Kidney (tissue), 14 donors: Measurements from ENCODE around the gene DDX24. TPM values are rescaled to one million over a fixed set of nuclear protein-coding genes. Genes with fewer than 3 reads are reported as not detected.

Experiments
- DNase-seq, 5 donors: peaks; one replicate each; pipeline ENCODE4 v3.0.0-alpha.2; 2013 to 2020
- FAIRE-seq: peaks from 2 replicates; lab custom pipeline; 2012; peaks lifted over from hg19 to GRCh38; lab: Jason Lieb, UNC
- H3K27ac ChIP-seq, 2 donors: one replicate each; pipeline ENCODE4 v1.7.0; 2013; ENCODE audit warnings: low read depth in 2 of 2, low read length in 2 of 2, inconsistent platforms in 1 of 2
- H3K27me3 ChIP-seq: one replicate; pipeline ENCODE4 v1.7.1; 2013; ENCODE audit warnings: low read length, inconsistent platforms; ENCODE audit not compliant: control insufficient read depth, insufficient read depth
- H3K36me3 ChIP-seq, 3 donors: one replicate each; pipeline versions ENCODE4 v1.7.0 to v1.7.1; 2013; ENCODE audit warnings: low read length in 3 of 3, control low read depth in 1 of 3, inconsistent platforms in 1 of 3; ENCODE audit not compliant: insufficient read depth in 3 of 3, control insufficient read depth in 2 of 3
- H3K4me1 ChIP-seq, 3 donors: one replicate each; pipeline versions ENCODE4 v1.7.0 to v1.7.1; 2013; ENCODE audit warnings: low read length in 3 of 3, inconsistent platforms in 1 of 3, low read depth in 1 of 3; ENCODE audit not compliant: control insufficient read depth in 2 of 3, insufficient read depth in 2 of 3
- H3K4me3 ChIP-seq, 3 donors: one replicate each; pipeline versions ENCODE4 v1.7.0 to v1.8.1; 2013; ENCODE audit warnings: low read length in 3 of 3, control low read depth in 1 of 3, inconsistent platforms in 1 of 3
- H3K9ac ChIP-seq, 3 donors: one replicate each; pipeline versions ENCODE4 v1.7.0 to v1.7.1; 2013; ENCODE audit warnings: low read length in 3 of 3, control low read depth in 1 of 3, inconsistent platforms in 1 of 3
- H3K9me3 ChIP-seq, 3 donors: one replicate each; pipeline versions ENCODE4 v1.7.0 to v1.7.1; 2013; ENCODE audit warnings: low read length in 3 of 3, control low read depth in 1 of 3, inconsistent platforms in 1 of 3; ENCODE audit not compliant: control insufficient read depth in 2 of 3, insufficient read depth in 1 of 3
- intact Hi-C: fragments of 100-400 bp; cut with DNase I; formaldehyde crosslinking; loops from one replicate; pipeline ENCODE4 v1.11.1; 2022
- polyA plus RNA-seq: library from polyadenylated mRNA; stranded (reverse); fragments of 350-450 nt; fragmentation: Illumina TruSeq; extraction: RNeasy Lipid Tissue Mini Kit (QIAGEN cat#74804); gene quantifications from one replicate; pipeline ENCODE4 v1.2.3, GENCODE V29; 2014; ENCODE audit warnings: low read depth, low replicate concordance; ENCODE audit not compliant: insufficient read depth
- total RNA-seq: library from RNA; stranded (reverse); fragmentation: NEBNext Ultra II Directional; extraction: Animal tissue kit (Norgen Biotek cat#: 25700); gene quantifications from one replicate; pipeline ENCODE4 v1.2.1, GENCODE V29; 2021
- TF ChIP-seq, protein P1 (sequence below): IDR thresholded peaks from 3 replicates; pipeline ENCODE4 v1.5.1; 2012; ENCODE audit warnings: mild to moderate bottlenecking, moderate library complexity, borderline replicate concordance; ENCODE audit not compliant: insufficient read depth; ENCODE audit errors: extremely low read depth
- donor health status: control.
- donor health status: control.
- donor health status: control.
- donor health status: control.
- donor health status: control.
- donor health status: DM: yes; HTN: yes; CAD: no.
- donor health status: Normal renal cell carcinoma (clear cell type).

DDX24 gene
- total and polyA plus RNA-seq, 2 donors from 2014 or later: 139 to 193 TPM

DNA sequence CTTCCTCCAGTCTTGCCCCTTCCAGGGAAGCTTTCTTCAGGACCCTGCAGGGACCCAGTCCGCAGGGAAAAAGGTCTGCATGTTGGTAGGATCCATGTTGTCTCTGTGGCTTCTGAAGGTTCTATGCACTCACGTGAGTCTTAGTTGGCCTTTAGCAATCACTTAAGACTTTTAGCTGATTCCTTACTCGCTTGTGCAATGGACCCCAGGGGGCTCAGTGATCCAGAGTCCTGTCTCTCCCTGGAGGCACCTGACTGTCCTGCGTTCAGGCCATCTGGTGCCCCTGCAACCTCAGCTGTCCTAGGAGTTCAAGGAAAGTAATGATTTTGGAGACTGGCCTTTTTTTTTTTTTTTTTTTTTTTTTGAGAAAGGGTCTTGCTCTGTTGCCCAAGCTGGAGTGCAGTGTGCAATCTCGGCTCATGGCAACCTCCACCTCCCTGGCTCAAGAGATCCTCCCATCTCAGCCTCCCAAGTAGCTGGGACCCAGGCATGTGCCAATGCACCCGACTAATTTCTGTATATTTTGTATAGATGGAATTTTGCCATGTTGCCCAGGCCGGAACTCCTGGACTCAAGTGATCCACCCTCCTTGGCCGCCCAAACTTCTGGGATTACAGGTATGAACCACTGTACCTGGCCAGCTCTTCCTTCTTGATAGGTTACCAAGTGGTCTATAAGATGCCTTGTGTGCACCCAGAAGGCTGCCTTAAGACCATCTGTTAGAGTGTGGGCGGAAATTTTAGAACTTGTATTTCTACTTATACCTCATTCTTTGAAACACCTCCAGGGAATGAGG, 43.8 kb upstream of the DDX24 start:
- FAIRE-seq (no peak), DNase-seq (peak in 2 of 5 donors; percentile 3 to 13)
- intact Hi-C loops: no loop called here

DNA sequence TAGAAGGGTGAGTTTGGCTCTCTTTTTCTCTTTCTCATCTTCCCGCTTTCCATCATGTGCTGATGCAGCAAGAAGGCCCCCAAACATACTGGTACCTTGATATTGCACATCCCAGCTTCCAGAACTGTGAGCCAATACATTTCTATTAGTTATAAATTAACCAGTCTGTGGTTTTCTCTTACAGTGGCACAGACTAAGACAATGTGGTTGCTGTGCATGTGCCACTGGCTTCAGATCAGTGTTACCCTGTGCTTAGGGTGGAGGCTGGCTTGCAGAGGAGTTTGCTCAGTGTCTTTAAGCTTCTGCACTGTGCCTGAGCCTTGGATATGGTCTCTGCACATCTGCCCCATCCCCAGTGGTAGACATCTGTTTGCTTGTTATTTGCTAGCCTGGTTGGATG, 42.9 kb upstream of the DDX24 start:
- no peak for FAIRE-seq
- Histone ChIP-seq H3K4me3 (no peak overlapping the region), H3K36me3 (no peaks in the 10 kb centered on the region), H3K27ac (no peak overlapping the region), H3K4me1 (peaks cover 0 to 4% (median 0%) of the 10 kb centered on the region in 3 donors), H3K27me3 (no peaks in the 10 kb centered on the region), H3K9me3 (peaks cover 0 to 13% (median 0%) of the 10 kb centered on the region in 3 donors), H3K9ac (no peak overlapping the region)
- intact Hi-C loops: no loop called here
- TF ChIP-seq, protein P1, sequence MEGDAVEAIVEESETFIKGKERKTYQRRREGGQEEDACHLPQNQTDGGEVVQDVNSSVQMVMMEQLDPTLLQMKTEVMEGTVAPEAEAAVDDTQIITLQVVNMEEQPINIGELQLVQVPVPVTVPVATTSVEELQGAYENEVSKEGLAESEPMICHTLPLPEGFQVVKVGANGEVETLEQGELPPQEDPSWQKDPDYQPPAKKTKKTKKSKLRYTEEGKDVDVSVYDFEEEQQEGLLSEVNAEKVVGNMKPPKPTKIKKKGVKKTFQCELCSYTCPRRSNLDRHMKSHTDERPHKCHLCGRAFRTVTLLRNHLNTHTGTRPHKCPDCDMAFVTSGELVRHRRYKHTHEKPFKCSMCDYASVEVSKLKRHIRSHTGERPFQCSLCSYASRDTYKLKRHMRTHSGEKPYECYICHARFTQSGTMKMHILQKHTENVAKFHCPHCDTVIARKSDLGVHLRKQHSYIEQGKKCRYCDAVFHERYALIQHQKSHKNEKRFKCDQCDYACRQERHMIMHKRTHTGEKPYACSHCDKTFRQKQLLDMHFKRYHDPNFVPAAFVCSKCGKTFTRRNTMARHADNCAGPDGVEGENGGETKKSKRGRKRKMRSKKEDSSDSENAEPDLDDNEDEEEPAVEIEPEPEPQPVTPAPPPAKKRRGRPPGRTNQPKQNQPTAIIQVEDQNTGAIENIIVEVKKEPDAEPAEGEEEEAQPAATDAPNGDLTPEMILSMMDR: no peak
- peak in 1 of 5 donors; percentile 13 for DNase-seq

More for the DNA sequence above, 43.8 kb upstream of the DDX24 start:
- TF ChIP-seq, protein P1: no peak
- Histone ChIP-seq H3K36me3 (no peaks in the 10 kb centered on the region), H3K27ac (no peak overlapping the region), H3K27me3 (no peaks in the 10 kb centered on the region), H3K4me1 (peaks cover 0 to 8% (median 0%) of the 10 kb centered on the region in 3 donors), H3K9ac (no peak overlapping the region), H3K9me3 (peaks cover 0 to 6% (median 0%) of the 10 kb centered on the region in 3 donors), H3K4me3 (no peak overlapping the region)

DNA sequence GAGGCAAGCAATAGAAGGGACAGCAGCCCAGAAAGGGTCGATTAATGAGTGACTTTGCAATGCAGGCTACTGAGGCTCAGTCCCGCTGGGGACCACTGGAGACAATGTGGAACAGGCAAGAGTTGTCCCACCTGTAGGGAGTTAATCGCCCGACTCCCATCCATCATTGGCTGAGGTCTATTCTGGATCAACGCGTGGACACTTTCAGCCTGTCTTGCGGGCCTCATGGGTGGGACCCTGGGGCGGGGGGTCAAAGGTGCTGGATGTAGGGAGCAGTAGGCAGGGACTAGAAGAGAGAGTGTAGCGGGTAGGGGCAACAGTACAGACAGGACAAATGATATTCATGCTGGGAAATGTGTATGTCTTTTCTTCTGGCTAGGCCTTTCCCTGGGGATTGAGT, 42.3 kb upstream of the DDX24 start:
- no peaks in the 10 kb centered on the region for H3K27me3 ChIP-seq
- DNase-seq (peak in 1 of 5 donors; percentile 26), FAIRE-seq (no peak)
- H3K9ac ChIP-seq: no peak overlapping the region
- no peaks in the 10 kb centered on the region for H3K4me1 ChIP-seq
- H3K36me3 ChIP-seq: no peaks in the 10 kb centered on the region
- H3K27ac ChIP-seq: no peak overlapping the region
- TF ChIP-seq, protein P1: no peak
- intact Hi-C loops: no loop called here
- H3K9me3 ChIP-seq: peaks cover 0 to 13% (median 0%) of the 10 kb centered on the region in 3 donors
- no peak overlapping the region for H3K4me3 ChIP-seq
